HG02588 (cell line): ENCODE data around the gene UBE2Z.
"Not testable (repeated sequence)": the region's sequence is repeated elsewhere in the genome, so short reads cannot be mapped to it uniquely, and the experiment has no call there.

Experiments used
- ATAC-seq: cut with Tn5 transposase; IDR thresholded peaks from one replicate; pipeline ENCODE4 v1.9.1; 2021; ENCODE audit warnings: mild to moderate bottlenecking, moderate library complexity; ENCODE audit not compliant: unreplicated experiment

Gene UBE2Z

DNA sequence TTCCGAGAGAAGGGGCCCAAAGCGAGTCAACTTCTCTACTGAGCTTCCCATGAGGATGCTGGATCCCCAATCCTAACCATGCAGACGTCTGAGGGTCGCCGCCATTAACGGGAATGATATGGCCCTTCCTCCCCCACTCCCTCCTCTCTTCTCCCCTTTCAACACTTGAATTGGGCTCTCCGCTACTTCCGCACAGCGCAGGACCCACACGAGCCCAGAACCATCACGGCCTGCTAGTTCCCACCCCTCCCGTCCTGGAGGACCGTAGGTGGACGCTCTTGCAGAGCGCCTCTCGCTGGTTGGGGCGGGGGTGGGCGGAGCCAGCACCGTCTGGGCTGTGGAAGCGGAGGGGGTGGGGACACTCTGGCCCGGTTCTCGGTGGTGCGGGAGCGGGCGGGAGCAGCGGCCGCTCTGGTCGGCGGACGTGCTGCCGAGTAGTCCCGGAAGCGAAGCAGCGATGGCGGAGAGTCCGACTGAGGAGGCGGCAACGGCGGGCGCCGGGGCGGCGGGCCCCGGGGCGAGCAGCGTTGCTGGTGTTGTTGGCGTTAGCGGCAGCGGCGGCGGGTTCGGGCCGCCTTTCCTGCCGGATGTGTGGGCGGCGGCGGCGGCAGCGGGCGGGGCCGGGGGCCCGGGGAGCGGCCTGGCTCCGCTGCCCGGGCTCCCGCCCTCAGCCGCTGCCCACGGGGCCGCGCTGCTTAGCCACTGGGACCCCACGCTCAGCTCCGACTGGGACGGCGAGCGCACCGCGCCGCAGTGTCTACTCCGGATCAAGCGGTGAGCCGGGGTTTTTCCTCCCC, at the start of gene UBE2Z:
Gene UBE2Z (plus strand): TSS at position 361 of the 797 bp plus-strand sequence. CDS start 97 bp downstream, at position 458.
- peak; percentile 75 for ATAC-seq

DNA sequence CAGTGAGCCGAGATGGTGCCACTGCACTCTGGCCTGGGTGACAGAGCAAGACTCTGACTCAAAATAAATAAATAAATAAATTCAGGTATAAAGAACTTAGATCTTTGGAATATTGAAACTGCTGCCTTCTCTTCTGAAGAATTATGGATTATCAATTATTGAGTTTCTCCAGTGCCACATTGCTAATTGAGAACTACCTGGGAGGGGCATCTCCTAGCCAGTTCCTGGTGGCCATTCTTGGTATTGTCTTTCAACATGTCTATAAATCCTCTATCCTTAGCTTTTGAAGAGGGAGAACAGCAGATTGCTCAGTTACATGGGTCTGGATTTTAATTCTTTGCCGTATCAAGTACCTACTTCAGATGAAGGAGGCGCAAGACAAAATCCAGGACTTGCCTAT, 48.2 kb upstream of the UBE2Z start:
- no peak for ATAC-seq

GRCh38 chr17:48860456-48860855, 47.8 kb upstream of the UBE2Z start:
- ATAC-seq = no peak

GRCh38 chr17:48868916-48869500, 39.2 kb upstream of the UBE2Z start:
- ATAC-seq = no peak

DNA sequence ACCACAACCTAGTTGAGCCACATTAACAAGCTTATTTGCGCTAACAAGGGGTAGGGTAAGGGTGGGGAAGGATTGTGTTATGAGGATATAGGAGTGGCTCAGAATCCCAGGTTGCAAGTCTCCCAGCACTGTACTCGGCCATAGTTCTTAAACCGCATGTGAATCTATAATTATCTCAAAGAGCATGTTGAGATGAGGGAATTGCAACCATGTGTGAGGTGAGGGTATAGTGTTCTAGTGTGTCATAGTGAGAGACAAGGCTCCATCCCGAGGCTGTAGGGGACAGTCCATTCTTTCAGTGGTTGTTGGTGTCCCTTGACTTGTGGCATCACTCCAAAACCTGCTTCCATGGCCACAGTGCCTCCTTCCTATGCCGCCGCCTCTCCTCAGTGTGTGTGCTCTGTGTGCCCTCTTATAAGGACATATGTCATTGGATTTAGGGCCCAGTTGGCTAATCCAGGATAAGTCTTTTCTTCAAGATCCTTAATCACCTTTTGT, 38.3 kb upstream of the UBE2Z start:
- no peak for ATAC-seq

DNA sequence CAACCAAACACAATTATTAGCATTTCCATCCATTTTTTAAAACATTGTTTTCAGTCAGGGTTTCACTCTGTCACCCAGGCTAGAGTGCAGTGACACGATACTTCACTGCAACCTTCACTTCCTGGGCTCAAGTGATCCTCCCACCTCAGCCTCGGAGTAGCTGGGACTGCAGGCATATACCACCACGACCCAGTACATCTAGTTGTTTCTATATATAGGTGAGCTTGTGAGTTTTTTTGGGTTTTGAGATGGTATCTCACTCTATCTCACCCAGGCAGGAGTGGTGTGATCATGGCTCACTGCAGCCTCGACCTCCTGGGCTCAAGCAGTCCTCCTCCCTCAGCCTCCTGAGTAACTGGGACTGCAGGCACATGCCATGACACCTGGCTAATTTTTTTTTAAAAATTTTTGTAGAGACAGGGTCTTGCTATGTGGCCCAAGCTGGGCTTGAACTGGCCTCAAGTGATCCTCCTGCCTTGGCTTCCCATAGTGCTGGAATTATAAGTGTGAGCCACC, 37.1 kb upstream of the UBE2Z start:
- no peak for ATAC-seq

- no peak for ATAC-seq
These were observed 36.5 kb upstream of the UBE2Z start for GRCh38 chr17:48871551-48872351.

DNA sequence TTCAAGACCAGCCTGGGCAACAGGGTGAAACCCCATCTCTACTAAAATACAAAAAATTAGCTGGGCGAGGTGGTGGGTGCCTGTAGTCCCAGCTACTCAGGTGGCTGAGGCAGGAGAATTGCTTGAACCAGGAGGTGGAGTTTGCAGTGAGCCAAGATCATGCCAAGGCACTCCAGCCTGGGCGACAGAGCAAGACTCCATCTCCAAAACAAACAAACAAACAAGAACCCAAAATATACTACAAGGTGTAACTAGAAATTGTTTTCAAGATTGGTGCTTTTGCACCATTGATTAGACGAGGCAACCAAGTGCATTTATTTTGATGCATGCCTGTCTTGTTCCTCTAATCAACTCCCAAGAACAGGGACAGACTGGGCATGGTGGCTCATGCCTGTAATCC, 35.8 kb upstream of the UBE2Z start:
- not testable (repeated sequence) for ATAC-seq

- no peak for ATAC-seq
These were observed 35.0 kb upstream of the UBE2Z start for GRCh38 chr17:48873209-48873608.

DNA sequence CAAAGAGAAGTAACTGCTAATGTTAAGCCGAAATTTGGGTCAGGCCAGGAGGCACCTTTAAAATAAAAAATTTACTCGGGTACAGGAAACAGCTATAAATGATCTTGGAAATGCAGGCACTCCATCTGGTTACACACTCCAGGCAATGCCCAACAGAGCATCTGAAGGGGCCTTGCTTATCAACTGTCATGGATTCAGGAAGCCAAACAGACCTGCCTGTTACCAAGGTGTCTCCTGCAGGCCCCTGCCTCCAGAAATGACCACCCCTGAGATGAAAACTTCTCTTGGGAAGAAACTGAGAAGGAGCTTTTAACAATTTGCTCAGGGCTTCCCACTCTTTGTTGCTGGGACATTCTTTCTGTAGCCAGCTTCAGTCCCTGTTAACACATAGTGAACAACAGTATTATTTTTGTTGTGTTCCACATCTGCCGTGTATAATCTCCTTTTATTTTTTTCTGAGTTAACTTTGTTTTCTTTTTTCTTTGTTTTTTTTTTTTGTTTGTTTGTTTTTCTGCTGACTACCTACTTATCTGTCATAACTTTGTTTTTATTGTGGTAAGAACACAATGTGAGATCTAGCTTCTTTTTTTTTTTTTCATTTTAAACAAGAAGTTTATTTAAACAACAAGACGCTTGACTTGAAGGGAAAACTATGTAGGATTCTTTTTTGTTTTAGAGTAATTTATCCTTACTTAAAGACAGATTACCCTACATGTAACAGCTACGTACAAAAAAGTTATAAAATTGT, 34.3 kb upstream of the UBE2Z start:
- no peak for ATAC-seq

- ATAC-seq = no peak
These were observed 29.0 kb upstream of the UBE2Z start for GRCh38 chr17:48878920-48879898.

DNA sequence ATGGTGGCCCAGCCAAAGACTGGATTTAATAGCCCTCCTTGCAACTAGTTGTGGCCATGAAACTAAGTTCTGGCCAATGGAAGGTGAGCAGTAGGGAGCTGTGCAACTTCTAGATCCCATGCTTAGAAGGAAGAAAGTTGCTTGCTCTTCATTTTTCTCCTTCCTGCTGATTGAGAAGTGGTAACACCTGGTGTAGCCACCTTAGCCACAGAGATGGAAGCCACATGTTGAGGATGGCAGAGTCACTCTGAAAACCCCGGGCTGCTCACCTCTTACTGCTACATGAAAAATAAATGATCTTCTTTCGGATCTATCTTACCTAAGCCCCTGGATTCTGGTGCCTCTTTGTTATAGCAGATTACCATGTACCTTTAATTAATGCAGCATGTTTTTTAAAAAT, 25.9 kb upstream of the UBE2Z start:
- ATAC-seq = no peak

DNA sequence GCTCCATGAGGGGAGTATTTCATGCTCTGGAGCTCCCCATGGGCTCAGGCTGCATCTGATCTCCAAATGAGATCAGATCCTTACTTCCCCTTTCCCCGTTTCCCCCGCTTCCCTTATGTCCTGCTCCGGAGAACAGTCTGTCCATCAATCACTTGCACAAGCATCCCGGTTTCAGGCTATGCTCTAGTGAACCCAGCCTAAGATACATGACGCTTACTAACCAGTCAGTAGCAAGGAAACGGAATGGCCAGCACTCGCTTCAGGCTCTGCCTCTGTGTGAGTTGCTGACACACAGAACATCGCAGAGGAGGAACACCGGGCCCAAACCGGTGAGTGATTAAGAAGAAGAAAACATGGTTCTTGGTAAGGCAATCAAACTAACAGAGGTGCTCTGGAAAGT, 25.0 kb upstream of the UBE2Z start:
- no peak for ATAC-seq

DNA sequence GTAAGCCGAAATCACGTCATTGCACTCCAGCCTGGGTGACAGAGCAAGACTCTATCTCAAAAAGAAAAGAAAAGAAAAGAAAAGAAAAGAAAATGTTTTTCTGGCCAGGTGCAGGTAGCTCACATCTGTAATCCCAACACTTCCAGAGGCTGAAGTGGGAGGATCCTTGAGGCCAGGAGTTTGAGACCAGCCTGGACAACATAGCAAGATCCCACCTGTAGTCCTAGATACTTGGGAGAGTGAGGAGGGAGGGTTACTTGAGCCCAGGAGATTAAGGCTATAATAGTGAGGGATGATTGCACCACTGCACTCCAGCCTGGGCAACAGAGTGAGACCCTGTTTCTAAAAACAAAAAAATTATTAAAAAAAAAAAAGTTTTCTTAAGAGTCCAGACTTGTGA, 18.1 kb upstream of the UBE2Z start:
- no peak for ATAC-seq

DNA sequence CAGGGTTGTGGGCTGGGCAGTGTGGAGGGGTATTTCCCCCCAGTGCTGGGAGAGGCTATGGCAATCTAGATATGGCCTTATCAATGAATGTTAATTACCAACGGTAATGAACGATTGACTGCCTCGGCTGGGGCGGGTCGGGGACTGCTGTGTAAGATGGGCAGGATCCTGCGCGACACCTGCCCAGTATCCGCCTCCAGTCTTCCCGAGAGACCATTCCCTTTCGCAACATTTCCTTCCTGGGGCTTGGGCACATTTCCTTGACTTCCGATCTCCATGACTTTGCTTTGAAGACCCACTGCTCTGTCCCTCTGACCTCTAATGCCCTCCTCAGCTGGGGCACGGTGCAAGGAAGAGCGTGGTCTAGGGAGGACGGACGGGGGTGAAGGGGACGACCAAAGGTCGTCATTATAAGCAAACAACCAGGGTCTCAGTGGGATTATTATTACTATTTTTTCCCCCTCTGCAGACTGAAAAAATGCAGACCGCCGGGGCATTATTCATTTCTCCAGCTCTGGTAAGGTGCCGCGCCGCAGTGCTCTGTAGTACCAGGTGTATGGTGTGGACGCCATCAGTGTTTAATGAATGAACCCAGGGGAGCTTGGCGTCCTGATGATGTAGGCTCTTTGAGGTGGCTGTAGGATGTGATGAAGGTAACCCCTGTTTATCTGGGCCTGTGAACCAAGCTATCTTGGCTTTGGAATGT, 15.1 kb upstream of the UBE2Z start:
- ATAC-seq = no peak

DNA sequence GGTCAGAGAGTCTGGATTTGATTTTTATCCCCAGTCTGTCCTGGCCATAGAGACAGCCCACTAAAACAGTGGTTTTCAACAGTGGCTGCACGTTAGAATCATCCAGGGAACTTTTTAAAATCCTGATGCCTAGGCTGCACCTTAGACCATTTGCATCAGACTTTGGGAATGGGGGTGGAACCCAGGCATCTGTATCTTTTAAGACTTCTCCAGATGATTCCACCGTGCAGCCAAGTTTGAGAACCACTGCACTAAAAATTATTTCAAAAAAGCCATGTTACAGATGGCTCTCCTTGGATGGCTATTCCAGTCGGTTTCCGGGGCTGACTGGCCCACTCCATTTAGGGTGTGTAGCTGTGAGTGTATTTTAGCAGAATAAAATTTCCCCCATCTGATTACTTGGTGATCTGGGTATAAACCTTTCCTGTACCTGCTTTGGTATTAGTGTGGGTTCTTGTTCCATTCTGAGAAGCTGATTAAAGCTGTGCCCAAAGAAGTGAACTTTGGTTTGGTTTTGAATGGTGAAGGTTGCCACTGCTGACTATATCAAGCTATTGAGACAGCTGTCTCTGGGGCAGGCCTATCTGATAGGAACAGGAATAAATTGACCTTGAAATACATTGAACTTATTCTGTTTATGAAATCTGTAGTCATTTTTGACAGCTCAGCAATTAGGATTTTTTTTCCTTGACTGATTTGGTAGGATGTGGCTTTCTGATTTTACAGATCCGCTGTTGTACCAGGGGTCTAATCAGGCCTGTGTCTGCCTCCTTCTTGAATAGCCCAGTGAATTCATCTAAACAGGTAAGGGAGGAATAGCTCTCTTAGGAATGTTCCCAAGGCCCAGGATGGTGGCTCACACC, 14.3 kb upstream of the UBE2Z start:
- ATAC-seq = no peak

GRCh38 chr17:48894886-48895285, 13.3 kb upstream of the UBE2Z start:
- no peak for ATAC-seq

GRCh38 chr17:48901241-48901640, 7.0 kb upstream of the UBE2Z start:
- no peak for ATAC-seq
